ENCODE data around the gene SYDE2.
"Not testable (repeated sequence)": the region's sequence is repeated elsewhere in the genome, so short reads cannot be mapped to it uniquely, and the experiment has no call there.

Gene SYDE2, protein sequence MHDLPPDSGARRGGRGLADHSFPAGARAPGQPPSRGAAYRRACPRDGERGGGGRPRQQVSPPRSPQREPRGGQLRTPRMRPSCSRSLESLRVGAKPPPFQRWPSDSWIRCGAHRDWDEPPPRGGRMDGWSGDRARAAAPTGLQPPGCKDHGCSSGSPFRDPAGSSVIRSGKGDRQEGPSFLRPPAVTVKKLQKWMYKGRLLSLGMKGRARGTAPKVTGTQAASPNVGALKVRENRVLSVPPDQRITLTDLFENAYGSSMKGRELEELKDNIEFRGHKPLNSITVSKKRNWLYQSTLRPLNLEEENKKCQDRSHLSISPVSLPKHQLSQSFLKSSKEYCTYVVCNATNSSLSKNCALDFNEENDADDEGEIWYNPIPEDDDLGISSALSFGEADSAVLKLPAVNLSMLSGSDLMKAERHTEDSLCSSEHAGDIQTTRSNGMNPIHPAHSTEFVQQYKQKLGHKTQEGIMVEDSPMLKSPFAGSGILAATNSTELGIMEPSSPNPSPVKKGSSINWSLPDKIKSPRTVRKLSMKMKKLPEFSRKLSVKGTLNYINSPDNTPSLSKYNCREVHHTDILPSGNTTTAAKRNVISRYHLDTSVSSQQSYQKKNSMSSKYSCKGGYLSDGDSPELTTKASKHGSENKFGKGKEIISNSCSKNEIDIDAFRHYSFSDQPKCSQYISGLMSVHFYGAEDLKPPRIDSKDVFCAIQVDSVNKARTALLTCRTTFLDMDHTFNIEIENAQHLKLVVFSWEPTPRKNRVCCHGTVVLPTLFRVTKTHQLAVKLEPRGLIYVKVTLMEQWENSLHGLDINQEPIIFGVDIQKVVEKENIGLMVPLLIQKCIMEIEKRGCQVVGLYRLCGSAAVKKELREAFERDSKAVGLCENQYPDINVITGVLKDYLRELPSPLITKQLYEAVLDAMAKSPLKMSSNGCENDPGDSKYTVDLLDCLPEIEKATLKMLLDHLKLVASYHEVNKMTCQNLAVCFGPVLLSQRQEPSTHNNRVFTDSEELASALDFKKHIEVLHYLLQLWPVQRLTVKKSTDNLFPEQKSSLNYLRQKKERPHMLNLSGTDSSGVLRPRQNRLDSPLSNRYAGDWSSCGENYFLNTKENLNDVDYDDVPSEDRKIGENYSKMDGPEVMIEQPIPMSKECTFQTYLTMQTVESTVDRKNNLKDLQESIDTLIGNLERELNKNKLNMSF

DNA sequence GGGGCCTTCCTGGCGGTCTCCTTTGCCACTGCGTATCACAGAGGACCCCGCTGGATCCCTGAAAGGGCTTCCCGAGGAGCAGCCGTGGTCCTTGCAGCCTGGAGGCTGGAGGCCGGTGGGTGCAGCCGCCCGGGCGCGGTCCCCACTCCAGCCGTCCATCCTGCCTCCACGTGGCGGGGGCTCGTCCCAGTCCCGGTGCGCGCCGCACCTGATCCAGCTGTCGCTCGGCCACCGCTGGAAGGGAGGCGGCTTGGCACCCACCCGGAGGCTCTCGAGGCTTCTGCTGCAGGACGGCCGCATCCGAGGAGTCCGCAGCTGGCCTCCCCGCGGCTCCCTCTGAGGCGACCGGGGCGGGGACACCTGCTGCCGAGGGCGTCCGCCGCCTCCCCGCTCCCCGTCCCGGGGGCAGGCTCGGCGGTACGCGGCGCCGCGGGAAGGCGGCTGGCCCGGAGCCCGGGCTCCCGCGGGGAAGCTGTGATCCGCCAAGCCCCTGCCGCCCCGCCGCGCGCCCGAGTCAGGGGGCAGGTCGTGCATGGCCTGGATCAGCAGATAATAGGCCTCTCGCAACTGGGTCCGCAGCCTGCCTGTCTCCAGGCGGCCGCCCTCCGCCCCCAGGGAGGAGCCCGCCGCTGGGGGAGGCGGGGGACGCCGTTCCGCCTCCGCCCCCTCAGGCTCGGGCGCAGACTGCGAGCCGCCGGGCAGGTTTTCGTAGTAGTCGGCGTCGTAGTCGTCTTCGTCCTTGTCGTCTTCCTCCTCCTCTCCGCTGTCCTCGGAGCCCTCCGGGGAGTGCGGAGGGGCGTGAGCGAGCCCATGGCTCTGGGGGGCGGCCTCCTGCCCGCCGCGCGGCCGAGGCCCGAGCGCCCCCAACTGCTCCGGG lies at the start of gene SYDE2:
Gene SYDE2 (minus strand): TSS at position 554 of the 877 bp plus-strand sequence. CDS start 20 bp downstream, at position 534.
- peak; percentile 57 for DNase-seq (ENCODE audit: low spot score)

DNA sequence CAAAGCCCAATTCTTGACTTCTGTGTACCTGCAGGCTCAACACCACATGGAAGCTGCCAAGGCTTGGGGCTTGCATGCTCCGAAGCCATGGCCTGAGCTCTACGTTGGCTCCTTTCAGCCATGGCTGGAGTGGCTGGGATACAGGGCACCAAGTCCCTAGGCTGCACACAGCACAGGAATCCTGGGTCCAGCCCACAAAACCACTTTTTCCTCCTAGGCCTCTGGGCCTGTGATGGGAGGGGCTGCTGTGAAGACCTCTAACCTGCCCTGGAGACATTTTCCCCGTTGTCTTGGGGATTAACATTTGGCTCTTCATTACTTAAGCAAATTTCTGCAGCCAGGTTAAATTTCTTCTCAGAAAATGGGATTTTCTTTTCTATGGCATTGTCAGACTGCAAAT lies 48.2 kb upstream of the SYDE2 start:
- DNase-seq (ENCODE audit: low spot score) = not testable (repeated sequence)

DNA sequence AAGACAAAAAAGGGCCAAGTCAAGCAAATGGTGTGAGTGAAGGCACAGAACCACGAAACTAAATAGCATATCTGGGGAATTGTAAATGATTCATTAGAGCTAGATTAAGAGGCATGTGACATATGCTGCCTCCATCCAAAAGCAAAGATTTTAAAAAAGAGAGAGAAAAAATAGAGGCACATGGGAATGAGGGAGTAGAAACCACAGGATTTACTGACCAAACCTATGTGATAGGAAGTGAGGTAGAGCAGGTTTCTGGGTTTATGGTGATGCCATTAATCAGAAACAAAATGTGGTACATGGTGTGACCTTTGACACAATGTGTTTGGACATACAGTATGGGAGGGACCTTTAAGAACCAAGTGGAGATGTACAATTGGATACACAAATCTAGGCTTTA lies 45.1 kb upstream of the SYDE2 start:
- no peak for DNase-seq (ENCODE audit: low spot score)

DNA sequence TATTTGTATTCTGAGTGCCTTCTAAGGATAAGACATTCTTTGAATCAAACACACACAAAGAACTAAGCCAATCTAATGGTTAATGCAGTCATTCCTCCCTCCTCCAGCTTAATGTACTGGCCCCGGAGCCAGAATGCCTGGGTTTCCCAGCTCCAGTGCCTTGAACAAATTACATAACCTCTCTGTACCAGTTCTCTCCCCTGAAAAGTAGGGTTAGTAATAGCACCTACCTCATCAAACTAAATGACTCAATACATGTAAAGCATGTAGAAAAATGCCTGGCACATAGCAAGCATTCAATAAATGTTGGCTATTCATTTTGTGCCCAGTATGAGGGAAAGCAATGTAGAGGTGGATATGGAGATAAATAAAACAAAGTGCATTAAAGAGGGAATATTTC lies 44.6 kb upstream of the SYDE2 start:
- DNase-seq (ENCODE audit: low spot score) = no peak

DNA sequence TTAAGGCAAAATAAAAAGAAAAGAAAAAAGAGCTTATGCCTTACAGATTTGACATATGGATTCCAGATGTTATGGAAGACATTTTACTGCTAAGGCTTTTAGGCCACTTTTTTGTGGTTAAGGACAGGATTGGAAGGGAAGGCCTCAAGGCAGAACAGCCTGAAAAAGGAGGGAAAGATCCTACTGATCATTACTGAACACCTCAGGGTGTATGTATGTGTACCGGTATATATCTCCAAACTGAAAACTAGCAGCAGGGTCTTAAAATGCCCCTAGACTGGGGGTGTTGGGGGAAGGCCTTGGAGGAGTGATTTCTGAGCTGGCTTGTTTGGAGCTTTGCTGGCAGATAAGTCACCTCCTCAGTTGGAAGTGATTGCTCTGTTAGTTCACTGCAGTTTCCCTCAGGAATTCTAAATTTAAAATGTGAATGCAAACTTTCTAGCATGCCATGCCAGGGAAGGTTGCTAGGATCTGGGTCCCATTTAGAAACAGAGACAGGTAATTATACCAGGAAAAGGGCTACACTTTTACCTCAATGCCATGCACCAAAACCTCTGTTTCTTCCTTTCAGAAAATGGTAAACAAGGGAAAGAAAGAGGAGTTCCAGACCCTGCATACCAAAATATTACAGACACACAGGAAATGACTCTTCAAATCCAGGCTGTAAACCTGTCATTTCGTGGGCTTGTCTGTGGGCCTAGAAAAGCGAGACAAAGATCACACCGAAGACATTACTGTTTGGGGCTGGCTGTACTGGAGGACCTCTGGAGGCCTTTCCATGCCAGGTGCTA lies 43.6 kb upstream of the SYDE2 start:
- DNase-seq (ENCODE audit: low spot score) = no peak

DNA sequence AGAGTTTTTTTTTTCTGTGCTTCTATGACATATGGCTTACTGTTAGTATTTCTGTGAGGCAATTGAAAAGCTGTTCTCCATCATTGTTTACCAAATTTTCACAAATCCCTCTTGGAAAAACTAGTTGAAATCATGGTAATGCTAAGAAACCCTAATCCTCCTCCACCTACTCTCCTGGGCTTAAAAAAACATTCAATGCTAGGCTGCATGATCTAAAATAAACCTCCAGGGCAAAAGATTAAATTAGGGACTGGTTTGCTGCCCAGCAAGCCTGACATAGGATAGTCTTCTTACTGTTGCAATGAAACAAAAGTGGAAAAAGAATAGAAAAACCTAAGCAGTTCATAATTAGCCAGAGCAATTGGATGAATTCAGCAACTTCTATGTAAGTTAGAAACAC lies 42.6 kb upstream of the SYDE2 start:
- no peak for DNase-seq (ENCODE audit: low spot score)

DNA sequence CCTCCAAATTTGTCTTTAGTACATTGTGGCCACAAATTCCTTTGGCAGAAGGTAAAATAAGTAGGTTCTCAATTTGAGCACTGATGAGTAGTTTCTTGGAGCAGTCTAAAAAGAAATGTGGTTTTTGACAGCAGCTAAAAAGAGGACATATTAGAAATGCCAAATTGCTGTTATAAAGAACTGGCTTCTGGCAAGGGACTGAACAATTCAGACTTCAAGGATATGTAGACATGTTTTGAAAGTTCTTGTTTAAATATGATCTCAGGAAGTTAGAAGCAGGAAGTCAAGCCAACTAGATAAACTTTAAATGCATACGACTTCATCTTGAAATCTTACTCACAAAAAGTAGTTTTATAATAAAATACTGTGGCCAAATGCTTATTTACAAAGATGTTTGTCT lies 39.8 kb upstream of the SYDE2 start:
- DNase-seq (ENCODE audit: low spot score) = no peak

DNA sequence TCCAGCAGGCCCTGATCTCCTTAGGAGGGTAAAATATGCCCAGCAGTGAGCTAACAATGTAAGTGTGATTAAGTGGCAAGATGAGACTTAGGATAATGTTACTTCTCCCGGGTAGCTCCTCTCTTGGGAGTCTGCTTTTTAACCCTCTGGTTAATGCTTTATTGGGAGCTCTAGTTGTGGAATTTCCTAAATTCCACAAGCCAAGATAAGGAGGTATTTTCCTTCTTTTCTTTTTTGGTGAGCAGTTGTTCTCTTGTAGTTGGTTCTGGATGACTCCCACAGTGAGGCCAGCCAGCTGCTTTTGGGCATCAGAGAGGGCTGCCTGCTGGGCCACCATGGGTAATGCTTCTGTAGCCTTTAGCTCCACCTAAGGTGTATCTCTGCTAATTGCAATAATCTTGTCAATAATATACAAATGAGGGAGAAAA lies 39.4 kb upstream of the SYDE2 start:
- DNase-seq (ENCODE audit: low spot score) = peak; percentile 9

DNA sequence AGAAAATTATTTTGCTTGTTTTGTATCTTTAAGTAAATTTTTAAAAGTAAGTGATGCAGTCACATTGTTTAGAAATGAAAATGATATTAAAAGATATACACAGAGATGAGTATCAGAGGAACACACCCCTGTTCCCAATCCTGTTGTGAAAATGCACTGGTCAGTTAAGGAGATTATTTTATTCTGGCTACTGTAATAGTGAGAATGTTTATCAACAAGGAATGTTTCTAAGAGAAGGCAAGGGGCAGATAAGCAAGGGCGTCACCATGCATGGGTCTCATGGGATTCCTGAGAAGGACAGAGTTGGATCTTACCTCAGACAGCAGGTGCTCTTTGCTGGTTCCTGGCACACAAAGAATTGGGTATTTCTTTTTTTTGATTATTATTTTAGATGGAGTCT lies 36.8 kb upstream of the SYDE2 start:
- DNase-seq (ENCODE audit: low spot score) = no peak

DNA sequence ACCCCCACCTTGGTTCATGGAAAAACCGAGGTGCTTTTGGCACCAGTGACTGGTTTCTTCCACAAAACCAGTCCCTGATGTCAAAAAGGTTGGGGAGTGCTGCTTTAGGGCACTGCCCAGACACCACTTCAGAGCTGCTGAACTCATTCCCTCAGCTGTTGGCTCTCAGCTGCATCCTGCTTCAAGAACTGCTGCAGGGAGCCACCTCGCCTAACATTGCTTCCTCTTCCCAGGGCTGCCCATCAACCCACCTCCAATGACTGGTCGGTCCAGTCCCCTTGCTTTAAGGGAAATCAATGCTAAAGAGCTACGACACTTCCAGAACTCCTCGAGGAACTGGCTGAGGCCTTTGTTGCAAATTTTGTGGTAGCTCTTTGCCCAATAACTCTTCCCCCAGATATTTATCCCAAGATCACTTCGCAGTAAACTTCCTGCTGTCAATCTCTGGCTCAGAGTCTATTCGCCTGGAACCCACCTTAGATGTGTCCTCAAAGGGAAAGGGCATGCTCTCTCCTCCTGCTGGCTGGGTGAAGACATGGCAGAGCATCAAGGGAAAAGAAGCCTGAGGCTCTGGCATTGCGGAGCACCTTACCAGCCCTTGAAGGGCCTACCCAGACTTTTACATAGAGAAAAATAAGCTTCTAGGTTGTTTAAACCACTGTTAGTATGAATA lies 29.6 kb upstream of the SYDE2 start:
- DNase-seq (ENCODE audit: low spot score) = no peak

DNA sequence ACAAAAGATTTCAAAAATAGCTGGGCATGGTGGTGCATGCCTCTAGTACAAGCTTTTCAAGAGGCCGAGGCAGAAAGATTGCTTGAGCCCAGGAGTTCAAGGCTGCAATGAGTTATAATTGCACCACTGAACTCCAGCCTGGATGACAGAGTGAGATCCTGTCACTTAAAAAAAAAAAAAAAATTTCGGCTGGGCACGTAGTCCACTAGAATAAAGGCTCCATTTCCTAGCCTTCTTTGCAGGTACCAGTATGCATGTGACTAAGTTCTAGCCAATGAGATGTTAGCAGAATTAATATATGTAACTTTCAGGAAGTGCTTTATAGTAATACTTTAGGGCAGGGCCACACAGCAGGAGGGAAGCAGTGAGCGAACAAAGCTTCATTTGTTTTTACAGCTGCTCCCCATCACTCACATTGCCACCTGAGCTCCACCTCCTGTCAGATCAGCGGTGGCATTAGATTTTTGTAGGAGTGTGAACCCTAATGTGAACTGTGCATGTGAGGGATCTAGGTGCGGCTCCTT lies 28.8 kb upstream of the SYDE2 start:
- no peak for DNase-seq (ENCODE audit: low spot score)

DNA sequence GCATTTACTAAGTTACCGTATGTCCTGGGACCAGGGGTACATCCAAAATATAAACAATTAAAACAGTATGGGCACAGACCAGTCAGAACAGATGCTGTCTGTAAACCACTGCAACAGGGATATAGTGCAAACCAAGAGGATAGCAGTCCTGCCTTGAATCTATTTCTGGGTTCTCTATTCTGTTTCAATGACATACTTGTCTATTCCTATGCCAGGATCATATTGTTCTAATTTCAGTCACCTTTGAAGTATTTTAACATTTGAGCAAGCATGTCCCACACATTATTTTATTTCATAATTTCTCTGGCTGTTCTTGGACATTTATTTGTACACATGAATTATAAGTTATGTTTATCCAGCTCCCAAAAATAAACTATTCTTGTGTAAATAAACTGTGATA lies 28.2 kb upstream of the SYDE2 start:
- no peak for DNase-seq (ENCODE audit: low spot score)

DNA sequence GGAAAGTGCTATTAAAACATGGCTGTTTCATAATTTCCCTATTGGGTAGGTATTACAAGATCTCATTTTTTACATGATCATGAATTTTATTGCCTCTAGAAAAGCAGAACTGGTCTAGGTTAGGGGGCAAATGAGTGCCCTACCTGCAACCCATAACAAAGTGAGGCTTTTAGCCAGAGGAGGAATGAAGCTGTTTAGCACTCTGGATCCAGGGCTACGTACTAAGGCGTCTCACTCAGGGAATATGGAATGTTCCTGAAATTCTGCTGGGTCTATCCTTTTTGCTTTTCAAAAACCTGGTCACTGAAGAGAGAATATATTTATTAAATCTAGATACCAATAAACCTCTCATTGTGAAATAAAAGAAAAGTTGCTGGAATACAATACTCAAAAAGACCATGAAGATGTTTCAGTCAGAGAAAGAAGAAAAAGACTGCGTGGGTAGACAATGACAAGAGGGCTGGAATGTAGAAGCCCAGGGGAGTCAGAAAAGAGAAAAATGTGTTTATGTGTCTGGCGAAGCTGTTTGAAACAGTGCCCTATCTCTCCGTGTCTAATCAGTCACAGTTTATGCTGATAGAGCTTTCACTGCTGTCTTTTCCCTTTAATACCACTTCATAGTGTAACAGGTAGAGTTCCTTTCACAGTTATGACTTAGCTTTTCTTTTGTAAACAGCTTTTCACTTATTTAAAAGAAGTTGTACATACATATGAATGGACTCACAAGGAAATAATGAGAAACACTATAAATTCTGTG lies 25.0 kb upstream of the SYDE2 start:
- no peak for DNase-seq (ENCODE audit: low spot score)

DNA sequence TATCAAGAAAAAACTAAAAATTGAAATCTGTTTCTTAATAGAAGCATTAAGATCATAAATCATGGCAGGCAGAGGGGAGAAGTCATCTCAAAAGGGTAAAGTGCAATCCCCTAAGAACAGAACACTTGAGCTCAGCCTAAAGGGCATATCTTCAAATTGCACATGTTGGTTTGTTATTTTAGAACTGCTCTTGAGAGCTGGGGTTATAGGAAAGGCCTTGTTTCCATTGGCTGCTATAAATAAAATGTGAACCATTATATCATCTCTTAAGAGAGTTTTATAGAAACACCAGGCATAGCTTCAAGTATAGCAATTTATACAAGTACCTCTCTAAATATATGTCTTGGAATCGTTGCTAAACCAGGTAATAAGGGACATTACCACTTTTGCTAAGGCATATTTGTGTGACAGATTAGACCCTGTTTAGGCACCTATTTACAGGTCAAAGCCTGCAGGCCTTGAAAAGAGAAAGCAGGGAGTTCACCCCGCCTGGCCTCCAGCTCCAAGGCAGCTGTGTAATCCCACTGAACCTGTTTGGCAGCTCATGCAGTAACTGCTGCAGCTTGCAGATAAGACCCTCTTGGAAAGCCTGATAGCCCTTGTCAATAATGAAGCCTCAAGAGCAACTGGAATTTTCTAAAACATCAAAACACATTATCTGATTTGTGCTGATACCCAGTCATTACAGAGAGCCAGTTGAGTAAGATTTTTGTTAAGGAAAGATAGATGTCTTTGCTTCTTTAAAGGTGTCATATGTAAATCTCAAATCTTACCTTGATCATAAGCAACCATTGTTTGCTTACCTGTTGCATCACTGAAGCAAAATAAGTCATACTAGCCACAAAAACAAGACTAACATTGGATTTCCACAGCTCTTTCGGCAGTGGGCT lies 24.2 kb upstream of the SYDE2 start:
- no peak for DNase-seq (ENCODE audit: low spot score)

DNA sequence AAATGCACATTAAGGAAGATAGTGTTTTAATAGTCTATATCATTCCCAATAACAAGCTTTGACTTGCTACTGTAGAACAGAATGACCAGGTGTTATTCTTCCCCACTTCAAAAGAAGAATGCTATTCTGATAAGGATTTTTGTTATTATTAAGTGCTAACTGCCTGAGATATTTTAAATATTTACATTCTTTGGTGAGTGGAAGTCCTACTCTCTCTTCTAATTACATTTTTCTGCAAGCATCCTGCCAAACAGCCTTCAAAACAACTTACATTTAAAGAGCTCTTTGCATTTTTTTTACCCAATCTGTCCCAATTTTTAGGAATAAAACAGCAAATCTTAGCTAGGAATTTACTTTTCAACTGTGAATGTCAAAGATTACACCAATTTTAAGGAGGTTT lies 23.5 kb upstream of the SYDE2 start:
- DNase-seq (ENCODE audit: low spot score) = no peak

DNA sequence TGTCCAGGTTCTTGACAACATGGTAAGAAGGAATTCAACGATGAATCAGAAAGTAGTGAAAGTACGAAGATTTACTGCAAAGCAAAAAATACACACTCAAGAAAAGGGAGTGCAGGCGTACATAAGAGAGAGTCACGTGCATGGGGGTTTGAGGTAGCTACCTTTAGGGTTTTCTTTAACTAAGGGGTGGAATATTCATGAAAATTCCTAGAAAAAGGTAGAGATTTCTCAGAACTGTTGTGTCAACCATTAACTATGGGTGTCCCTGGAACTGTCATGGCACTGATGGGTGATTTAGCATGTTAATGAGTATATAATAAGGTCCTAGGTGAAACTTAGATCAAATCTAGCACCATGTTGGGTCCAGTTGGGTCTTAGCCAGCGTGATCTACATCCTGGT lies 22.5 kb upstream of the SYDE2 start:
- DNase-seq (ENCODE audit: low spot score) = no peak

DNA sequence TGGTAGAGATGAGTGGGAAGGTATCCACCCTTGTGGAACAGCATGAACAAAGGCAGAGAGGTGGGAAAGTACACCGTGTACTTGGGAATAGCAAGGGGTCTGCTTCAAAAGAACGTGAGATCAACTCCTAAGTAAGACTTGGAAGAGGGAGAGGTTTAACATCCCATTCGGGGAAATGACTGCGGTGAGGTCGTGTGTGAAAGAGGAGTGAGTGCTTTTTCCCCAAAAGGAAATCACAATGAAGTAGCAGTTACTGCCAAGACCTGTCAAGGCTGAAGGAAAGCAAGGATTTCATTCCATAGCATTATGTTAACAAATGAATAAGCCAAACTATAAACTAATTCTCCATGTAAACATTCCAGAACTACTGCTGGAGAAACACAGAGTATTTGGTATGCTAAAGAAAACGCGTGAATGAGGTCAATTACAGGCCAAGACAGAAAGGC lies 20.0 kb upstream of the SYDE2 start:
- DNase-seq (ENCODE audit: low spot score) = no peak
